NCI-H1105 treated with DMSO at 0.1 percent for 48 hours (cell line): ENCODE data around the gene PEX14.

Experiments
- DNase-seq: peaks from one replicate; lab custom pipeline; 2025; lab: John Stamatoyannopoulos, UW

Gene PEX14

DNA sequence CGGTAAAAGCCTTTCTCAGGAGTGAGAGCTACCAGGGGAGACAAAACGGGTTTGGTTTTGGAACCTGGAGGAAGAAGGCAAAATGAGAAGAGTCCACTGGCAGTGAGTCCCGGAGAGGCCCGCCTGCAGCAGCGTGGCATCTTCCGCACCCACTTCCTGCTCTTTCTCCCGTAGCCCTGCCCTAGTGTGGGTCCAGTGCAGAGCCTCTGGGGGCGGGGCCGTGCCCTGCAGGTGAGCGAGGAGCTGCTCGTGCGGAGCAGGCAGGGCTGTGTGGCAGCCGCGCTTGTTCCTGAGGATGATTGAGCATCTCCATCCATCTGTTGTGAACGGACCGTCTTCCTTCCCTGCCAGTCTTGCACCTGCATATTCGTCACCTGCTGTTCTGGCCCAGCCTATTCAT lies 66.5 kb downstream of the PEX14 start:
- DNase-seq: no peak

DNA sequence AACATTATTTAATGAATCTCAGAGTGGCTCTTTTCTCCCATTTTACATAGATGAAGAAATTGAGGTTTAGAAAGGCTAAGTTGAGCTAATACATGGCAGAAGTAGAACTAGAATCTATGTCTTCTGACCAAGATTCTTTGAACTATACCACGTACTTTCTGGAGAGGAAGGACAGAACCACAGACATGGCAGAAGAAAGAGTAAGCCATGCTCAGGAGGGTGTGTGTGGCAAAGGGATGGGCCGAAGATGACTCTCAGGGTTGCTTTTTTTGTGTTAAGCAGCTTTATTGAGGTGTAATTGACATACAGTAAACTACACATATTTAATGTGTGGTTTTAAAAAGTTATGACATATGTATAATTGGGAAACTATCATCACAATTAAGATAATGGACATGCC lies 69.5 kb downstream of the PEX14 start:
- no peak for DNase-seq

DNA sequence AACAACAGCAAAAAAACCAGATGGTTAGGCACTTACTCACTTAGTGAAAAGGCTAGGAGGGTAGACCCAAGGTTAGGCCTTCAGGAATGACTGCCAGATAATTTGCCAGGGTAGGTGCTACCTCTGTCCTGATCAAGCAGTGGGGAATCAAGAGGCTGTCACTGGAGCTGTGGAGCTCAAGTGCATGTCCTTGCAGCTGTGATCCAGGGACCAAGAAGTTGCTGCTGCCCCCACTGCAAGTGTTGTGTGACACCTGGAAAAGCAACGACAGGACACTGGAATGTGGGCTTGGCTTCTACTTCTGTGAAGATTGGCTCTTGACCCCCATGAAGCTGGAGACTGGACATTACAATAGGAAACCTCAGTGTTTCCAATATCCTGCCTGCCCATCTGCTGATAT lies 72.1 kb downstream of the PEX14 start:
- no peak for DNase-seq

- no peak for DNase-seq
Observed at GRCh38 chr1:10549904-10550664, 75.3 kb downstream of the PEX14 start.

- DNase-seq: no peak
Observed at GRCh38 chr1:10553118-10553517, 78.4 kb downstream of the PEX14 start.

- DNase-seq: no peak
Observed at GRCh38 chr1:10555635-10556429, 81.1 kb downstream of the PEX14 start.

DNA sequence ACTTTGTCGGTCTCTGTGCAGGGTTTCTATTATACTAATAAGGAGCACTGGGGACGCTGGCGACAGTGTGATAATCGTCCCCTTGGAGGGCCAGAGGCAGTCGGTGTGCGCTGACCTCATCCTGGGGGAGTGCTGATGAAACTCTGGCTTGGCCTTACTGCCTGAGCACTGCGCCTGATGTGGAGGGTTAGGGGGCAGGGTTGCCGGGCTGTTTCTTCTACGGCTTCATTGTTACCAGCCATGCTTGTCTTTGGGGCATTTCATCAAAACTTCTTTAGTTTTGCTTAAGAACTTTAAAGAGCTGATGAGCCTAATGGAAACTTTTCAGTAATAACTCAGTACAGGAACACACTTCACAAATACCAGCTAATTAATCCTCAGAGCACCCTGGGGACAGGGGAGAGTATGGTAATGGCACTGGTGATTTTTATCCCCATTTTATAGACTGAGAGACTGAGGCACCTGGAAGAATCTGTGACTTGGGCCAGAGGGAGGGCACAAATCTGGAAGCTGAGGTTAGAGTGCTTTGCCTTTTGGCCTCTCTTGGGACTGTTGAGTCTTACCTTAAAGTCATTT lies 81.8 kb downstream of the PEX14 start:
- no peak for DNase-seq

DNA sequence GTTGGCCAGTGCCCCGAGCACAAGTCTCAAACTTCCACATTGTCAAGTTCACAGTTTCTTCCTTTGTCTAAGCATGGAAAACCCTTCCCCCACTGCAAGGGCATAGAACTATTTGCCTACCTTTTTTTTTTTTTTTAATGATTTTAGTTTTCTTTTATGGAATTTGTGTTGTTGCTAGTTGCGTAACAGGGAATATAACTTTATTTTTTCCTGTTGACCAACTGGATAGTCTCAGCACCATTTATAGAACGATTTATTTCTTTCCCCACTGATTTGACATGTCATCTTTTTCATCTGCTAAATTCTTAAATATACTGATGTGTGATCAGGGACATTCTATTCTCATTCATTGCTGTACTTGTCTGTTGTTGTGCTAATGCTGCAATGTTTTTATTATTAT lies 83.0 kb downstream of the PEX14 start:
- DNase-seq: no peak

DNA sequence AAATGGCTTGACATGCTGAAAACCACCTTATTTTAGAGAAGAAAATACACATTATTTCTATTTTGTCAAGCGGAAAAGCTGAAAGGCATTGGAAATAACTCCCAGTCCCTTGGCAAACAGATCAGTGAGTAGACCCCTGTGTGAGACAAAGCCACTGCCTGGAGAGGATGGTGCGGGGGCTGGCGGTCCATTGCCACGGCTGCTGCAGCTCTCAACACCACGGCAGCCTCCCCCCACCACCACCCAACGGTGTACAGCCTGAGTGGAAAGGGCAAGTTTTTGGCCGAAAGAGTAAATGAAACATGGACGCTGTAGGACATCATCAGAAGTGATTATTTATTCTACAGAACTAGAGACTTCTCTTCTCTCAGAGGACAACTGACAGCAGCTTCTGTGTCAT lies 84.6 kb downstream of the PEX14 start:
- no peak for DNase-seq

GRCh38 chr1:10561497-10561896 lies 86.7 kb downstream of the PEX14 start:
- DNase-seq: peak; percentile 9

DNA sequence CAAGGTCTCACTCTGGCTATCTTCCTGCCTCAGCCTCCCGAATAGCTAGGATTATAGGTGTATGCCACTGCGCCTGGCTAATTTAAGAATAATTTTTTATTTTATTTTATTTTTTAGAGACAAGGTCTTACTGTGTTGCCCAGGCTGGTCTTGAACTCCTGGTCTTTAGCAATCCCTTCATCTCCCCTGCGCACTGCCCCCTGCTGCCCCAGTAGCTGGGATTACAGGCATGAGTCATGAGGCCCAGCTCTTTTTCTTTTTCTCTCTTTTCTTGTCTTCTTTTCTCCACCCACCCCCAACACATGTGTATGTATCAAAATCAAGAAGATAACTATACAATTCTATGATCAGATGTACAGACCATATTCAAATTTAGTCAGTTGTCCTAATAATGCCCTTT lies 87.2 kb downstream of the PEX14 start:
- no peak for DNase-seq

DNA sequence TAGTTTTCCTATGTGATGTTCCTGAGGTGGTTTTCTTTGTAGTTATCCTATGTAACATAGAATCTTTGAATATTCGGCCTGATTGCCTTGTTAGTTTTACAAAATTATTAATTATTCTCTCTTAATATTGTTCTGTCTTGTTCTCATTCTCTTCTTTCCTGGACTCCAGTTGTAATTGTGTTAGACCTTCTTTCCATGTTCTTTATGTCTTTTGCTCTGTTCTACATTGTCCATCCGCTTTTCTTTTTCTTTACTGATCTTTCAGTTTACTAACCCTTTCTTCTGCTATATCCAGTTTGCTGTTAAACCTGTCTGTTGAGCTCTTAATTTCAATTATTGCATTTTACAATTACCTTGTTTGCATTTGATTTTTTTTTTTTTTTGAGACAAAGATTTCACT lies 89.3 kb downstream of the PEX14 start:
- no peak for DNase-seq

DNA sequence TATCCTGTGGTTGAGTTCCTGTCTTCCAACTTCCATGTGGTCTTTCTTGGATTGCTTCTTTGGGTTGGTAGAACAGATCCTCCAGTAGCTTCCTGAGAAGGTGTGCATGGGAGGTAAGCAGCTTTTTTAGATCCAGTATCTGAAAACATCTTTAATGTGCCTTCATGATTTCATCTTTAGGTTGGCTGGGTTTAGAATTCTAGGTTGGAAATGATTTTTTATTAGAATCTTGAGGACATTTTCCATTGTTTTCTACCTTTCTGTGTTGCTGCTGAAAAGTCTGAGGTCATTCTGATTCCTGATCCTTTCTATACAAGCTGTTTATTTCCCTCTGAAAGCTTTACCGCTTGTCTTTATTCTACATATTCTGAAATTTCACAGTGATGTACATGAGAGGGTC lies 94.8 kb downstream of the PEX14 start:
- DNase-seq: no peak

- DNase-seq: no peak
Observed at GRCh38 chr1:10575616-10576015, 100.9 kb downstream of the PEX14 start.

GRCh38 chr1:10578070-10578469 lies 103.3 kb downstream of the PEX14 start:
- DNase-seq: no peak

DNA sequence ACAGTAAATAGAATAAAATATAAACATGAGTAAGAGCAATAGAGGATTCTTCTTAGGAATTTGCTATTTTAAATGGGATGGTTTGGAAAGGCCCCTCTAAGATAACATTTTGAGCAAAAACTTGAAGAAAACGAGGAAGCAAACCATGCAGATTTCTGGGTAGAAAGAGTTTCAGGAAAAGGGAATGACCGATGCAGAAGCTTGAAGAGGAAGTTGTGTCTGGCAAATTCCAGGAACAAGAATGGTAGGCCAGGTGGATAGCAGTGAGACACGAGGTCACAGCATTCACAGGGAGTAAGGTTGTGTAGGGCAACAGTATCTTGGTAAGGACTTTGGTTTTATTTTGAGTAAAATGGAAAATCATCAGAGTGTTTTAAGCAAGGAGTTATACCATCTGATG lies 108.9 kb downstream of the PEX14 start:
- no peak for DNase-seq

- no peak for DNase-seq
Observed at GRCh38 chr1:10585242-10585641, 110.5 kb downstream of the PEX14 start.

DNA sequence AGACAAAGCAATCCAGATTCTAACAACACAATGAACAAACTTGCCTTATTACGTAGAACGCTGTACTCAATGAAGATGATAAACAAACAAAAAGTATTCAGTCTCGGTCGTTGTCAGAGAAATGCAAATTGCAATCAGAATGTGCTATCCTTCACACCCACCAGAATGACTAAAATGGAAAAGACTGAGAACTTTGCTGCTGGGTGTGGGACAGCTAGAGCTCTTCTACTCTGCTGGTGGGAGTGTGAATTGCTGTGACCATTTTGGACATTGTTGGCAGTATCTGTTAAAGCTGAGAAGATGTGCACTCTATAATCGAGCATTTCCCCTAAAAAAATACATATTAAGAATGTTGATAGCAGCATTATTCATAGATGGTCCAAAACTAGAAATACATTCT lies 111.4 kb downstream of the PEX14 start:
- DNase-seq: no peak

- no peak for DNase-seq
Observed at GRCh38 chr1:10588640-10589039, 113.9 kb downstream of the PEX14 start.

DNA sequence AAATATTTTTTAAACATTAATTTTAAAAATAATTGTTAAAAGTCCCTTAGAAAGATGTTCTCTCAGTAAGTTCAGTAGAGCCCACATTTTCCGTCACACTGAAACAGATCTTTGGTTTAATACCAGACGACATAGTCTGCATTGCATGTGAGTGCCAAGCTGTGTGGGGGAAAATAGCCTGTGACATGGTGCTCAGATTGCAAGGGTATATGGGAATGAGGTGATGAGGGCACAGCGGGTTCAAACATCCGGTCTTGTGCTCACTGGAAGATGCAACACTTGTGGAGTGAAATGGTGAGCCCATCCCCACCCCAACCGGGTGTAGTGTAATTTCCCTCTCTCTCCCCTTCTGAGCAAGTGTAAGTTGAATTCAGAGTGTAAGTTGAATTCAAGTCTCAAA lies 114.3 kb downstream of the PEX14 start:
- no peak for DNase-seq

- DNase-seq: no peak
Observed at GRCh38 chr1:10591010-10591409, 116.3 kb downstream of the PEX14 start.

DNA sequence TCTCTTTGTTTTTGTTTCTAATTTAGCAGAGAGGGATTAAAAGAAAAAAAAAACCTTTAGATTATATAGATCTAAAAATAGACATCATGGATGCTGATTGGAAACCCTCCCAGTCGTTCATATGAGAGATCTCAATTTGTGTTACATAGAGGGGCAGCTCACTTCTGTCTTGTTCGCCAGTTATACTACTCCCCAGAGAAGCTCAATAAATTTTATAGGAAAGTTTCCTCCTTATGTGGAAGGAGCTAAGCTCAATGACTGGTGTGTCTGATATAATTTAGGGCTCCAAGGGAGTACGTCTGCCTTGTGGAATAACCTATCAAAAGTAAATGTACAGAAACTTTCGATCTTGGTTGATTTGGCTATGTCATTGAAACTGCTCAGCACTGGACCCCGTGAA lies 117.6 kb downstream of the PEX14 start:
- DNase-seq: no peak

DNA sequence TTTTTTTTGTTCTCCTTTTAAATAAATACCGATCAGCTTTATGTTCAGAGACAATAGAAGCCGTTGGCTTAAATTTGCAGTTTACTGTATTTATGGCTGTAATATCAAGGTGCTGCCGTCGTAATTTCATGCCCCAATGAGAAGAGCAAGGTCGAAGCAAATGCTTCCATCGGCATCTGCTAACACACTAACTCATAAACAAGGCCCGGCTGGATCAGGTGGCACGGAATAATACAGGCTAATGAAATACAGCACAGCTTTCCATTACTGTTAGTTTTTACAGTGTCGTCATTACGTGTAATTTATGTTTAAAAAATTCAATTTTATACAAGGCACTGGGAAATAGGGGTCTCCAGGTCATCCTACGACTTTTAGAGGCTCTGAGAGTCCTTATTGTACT lies 119.0 kb downstream of the PEX14 start:
- DNase-seq: no peak
